Ovary (tissue), 9 donors: ENCODE measurements around the gene ANKRD26. TPM values are rescaled to one million over a fixed set of nuclear protein-coding genes. Genes with fewer than 3 reads are reported as not detected.

Source experiments
- DNase-seq, 5 donors: peaks; one replicate each; pipeline ENCODE4 v3.0.0-alpha.2; 2019 to 2020
- H3K27ac ChIP-seq, 2 donors: fragments of 200-600 bp; one replicate each; pipeline versions ENCODE4 v1.5.1 to v1.8.0; 2019 to 2022
- H3K27me3 ChIP-seq: fragments of 200-600 bp; one replicate; pipeline ENCODE4 v1.8.0; 2022
- H3K36me3 ChIP-seq: fragments of 200-600 bp; sonication (generic); one replicate; pipeline ENCODE4 v1.5.1; 2019
- H3K4me1 ChIP-seq: one replicate; pipeline ENCODE4 v1.8.1; 2013; ENCODE audit warnings: mild to moderate bottlenecking, moderate library complexity; ENCODE audit not compliant: insufficient read depth
- H3K4me3 ChIP-seq: fragments of 200-600 bp; sonication (generic); one replicate; pipeline ENCODE4 v1.5.1; 2017
- H3K9me3 ChIP-seq, 2 donors: fragments of 200-600 bp in 1 of 2; sonication (generic) in 1 of 2; one replicate each; pipeline versions ENCODE4 v1.5.1 to v1.8.1; 2013 to 2019; ENCODE audit warnings: mild to moderate bottlenecking in 1 of 2, moderate library complexity in 1 of 2
- CTCF ChIP-seq, 3 donors: fragments of 450-650 bp in 2 of 3; fragments of 200-600 bp in 1 of 3; IDR thresholded peaks; one replicate each; pipeline versions ENCODE4 v1.5.1 to v1.8.0; 2016 to 2022; ENCODE audit warnings: antibody characterized with exemption in 3 of 3, mild to moderate bottlenecking in 1 of 3
- EP300 ChIP-seq: sonication (generic); formaldehyde crosslinking; IDR thresholded peaks from one replicate; pipeline ENCODE4 v1.6.1; 2017; ENCODE audit warnings: antibody characterized with exemption
- POLR2A ChIP-seq: fragments of 450-650 bp; IDR thresholded peaks from one replicate; pipeline ENCODE4 v1.6.1; 2017; ENCODE audit warnings: antibody characterized with exemption, mild to moderate bottlenecking, moderate library complexity
- WGBS, 3 donors: extraction: QIAGEN DNeasy Blood & Tissue Kit in 1 of 3; methylation state at CpG; one replicate each; pipeline versions ENCODE4 v1.1.5 to v1.1.7; 2013 to 2017; 5-methylcytosine and 5-hydroxymethylcytosine counted together
- intact Hi-C, 4 donors: fragments of 100-400 bp; cut with DNase I; formaldehyde crosslinking; loops; one replicate each; pipeline versions ENCODE4 v1.11.0 to v1.15.1; 2022 to 2023
- polyA plus RNA-seq, 2 donors: library from polyadenylated mRNA; stranded (reverse); fragments of 200-250 nt in 1 of 2; fragments of 350-450 nt in 1 of 2; fragmentation: Illumina TruSeq in 1 of 2; extraction: RNeasy Lipid Tissue Mini Kit (QIAGEN cat#74804) in 1 of 2; gene quantifications; one replicate each; pipeline ENCODE4 v1.2.3, GENCODE V29; 2013 to 2014
- total RNA-seq, 7 donors: library from RNA; depleted of rRNA in 2 of 7; stranded (reverse); fragments of >200 nt in 2 of 7; fragmentation: NEBNext Ultra II Directional in 3 of 7; extraction: Animal tissue kit (Norgen Biotek cat#: 25700) in 3 of 7; gene quantifications; one replicate each; pipeline versions ENCODE4 v1.1.0 to v1.2.4, GENCODE V29; 2016 to 2023
- donor health status: DM: no; HTN: no; CAD: no; lungs with moderate emphysema.
- donor health status: DM: no; HTN: no; CAD: no.
- donor health status: Bipolar disorder and iron deficiency.
- donor health status: DM: yes; HTN: yes; CAD: no.
- donor health status: DM: no; HTN: no; CAD: no.
- donor health status: DM: yes; HTN: yes; CAD: no.

The ANKRD26 gene
- total and polyA plus RNA-seq, 9 donors: 2.2 to 12.1 (median 8.2) TPM

- no peaks in the 10 kb centered on the region for H3K36me3 ChIP-seq
- no peak overlapping the region for H3K4me3 ChIP-seq
- no peaks in the 10 kb centered on the region for H3K4me1 ChIP-seq
- 74 to 77% (median 75%) methylated on average over 4 of the region's 4 CpGs for WGBS, 3 donors
- H3K9me3 ChIP-seq: no peaks in the 10 kb centered on the region
- no peak for TF ChIP-seq POLR2A
- H3K27ac ChIP-seq: no peak overlapping the region
- intact Hi-C loops: no loop called here
- no peak for DNase-seq
- no peaks in the 10 kb centered on the region for H3K27me3 ChIP-seq
Measured at GRCh38 chr10:27019827-27020226, 80.5 kb downstream of the ANKRD26 start.

GRCh38 chr10:26997610-26998009, 102.7 kb downstream of the ANKRD26 start:
- no peak for TF ChIP-seq CTCF (IDR thresholded peaks at IDR 0.05)
- no peak for TF ChIP-seq EP300
- no peak for DNase-seq
- 90 to 98% (median 94%) methylated on average over 9 of the region's 9 CpGs for WGBS, 3 donors
- no peaks in the 10 kb centered on the region for H3K9me3 ChIP-seq
- no peak overlapping the region for H3K27ac ChIP-seq
- intact Hi-C loops: no loop called here
- H3K4me1 ChIP-seq: no peaks in the 10 kb centered on the region
- H3K4me3 ChIP-seq: no peak overlapping the region
- H3K36me3 ChIP-seq: no peaks in the 10 kb centered on the region
- H3K27me3 ChIP-seq: no peaks in the 10 kb centered on the region

GRCh38 chr10:26994743-26995142, 105.6 kb downstream of the ANKRD26 start:
- no peak overlapping the region for H3K27ac ChIP-seq
- H3K9me3 ChIP-seq: no peaks in the 10 kb centered on the region
- DNase-seq: no peak
- WGBS, 3 donors: 93 to 95% (median 95%) methylated on average over 3 of the region's 3 CpGs
- no peak overlapping the region for H3K4me3 ChIP-seq
- H3K36me3 ChIP-seq: no peaks in the 10 kb centered on the region
- TF ChIP-seq EP300: no peak
- no peak for TF ChIP-seq CTCF (IDR thresholded peaks at IDR 0.05)
- no peak for TF ChIP-seq POLR2A
- no peaks in the 10 kb centered on the region for H3K4me1 ChIP-seq
- intact Hi-C loops: no loop called here
- no peaks in the 10 kb centered on the region for H3K27me3 ChIP-seq

- no peaks in the 10 kb centered on the region for H3K4me1 ChIP-seq
- intact Hi-C loops: no loop called here
- 69 to 82% (median 71%) methylated on average over 1 of the region's 1 CpG for WGBS, 3 donors
- TF ChIP-seq EP300: no peak
- no peak for TF ChIP-seq POLR2A
- no peak for TF ChIP-seq CTCF (IDR thresholded peaks at IDR 0.05)
- no peaks in the 10 kb centered on the region for H3K9me3 ChIP-seq
- no peaks in the 10 kb centered on the region for H3K36me3 ChIP-seq
- H3K27ac ChIP-seq: no peak overlapping the region
- no peaks in the 10 kb centered on the region for H3K27me3 ChIP-seq
- no peak for DNase-seq
- no peak overlapping the region for H3K4me3 ChIP-seq
Measured at GRCh38 chr10:26987851-26988250, 112.4 kb downstream of the ANKRD26 start.

- 35 to 90% (median 88%) methylated on average over 1 of the region's 1 CpG for WGBS, 3 donors
- DNase-seq: no peak
- intact Hi-C loops: no loop called here
- no peaks in the 10 kb centered on the region for H3K4me1 ChIP-seq
- no peaks in the 10 kb centered on the region for H3K36me3 ChIP-seq
- no peak for TF ChIP-seq POLR2A
- TF ChIP-seq EP300: no peak
- no peak for TF ChIP-seq CTCF (IDR thresholded peaks at IDR 0.05)
- H3K27ac ChIP-seq: no peak overlapping the region
- no peak overlapping the region for H3K4me3 ChIP-seq
- H3K27me3 ChIP-seq: no peaks in the 10 kb centered on the region
- no peaks in the 10 kb centered on the region for H3K9me3 ChIP-seq
Measured at GRCh38 chr10:26983156-26983555, 117.1 kb downstream of the ANKRD26 start.
